ENCODE measurements around the gene RASGRF2. TPM values are rescaled to one million over a fixed set of nuclear protein-coding genes. Genes with fewer than 3 reads are reported as not detected.
A peak's percentile ranks its signal among the peaks of the same experiment; 100 is the strongest.

RASGRF2 gene
- total RNA-seq, 4 donors from 2014 or later, result 1.0 to 5.3 (median 1.8) TPM

- peak in 1 of 2 donors; percentile 51 for DNase-seq (ENCODE audit: low spot score in 2 of 2)
- 37 to 46% methylated on average over 2 of the region's 2 CpGs for WGBS, 2 donors
- intact Hi-C loops (cut with DNase I; ENCODE audit: low total_unique reads), result no loop called here
- H3K4me3 ChIP-seq (ENCODE audit: low read depth, poor library complexity, severe bottlenecking), result no peak overlapping the region
- TF ChIP-seq CTCF (IDR thresholded peaks at IDR 0.05) (no peak), POLR2A (IDR thresholded peaks at IDR 0.05) (no peak)
Observed at GRCh38 chr5:80967500-80968181, 7.5 kb downstream of the RASGRF2 start.

GRCh38 chr5:80973027-80973426 lies 12.9 kb downstream of the RASGRF2 start:
- WGBS, 2 donors, result 89 to 94% methylated on average over 4 of the region's 4 CpGs
- no peak for DNase-seq (ENCODE audit: low spot score in 2 of 2)
- no peak overlapping the region for H3K4me3 ChIP-seq (ENCODE audit: low read depth, poor library complexity, severe bottlenecking)
- intact Hi-C loops (cut with DNase I; ENCODE audit: low total_unique reads), result no loop called here
- TF ChIP-seq CTCF (IDR thresholded peaks at IDR 0.05) (no peak), POLR2A (IDR thresholded peaks at IDR 0.05) (no peak)

GRCh38 chr5:80975065-80975464 lies 14.9 kb downstream of the RASGRF2 start:
- no peak for DNase-seq (ENCODE audit: low spot score in 2 of 2)
- H3K4me3 ChIP-seq (ENCODE audit: low read depth, poor library complexity, severe bottlenecking), result no peak overlapping the region
- intact Hi-C loops (cut with DNase I; ENCODE audit: low total_unique reads), result no loop called here
- WGBS, 2 donors, result 37 to 42% methylated on average over 5 of the region's 5 CpGs
- TF ChIP-seq CTCF (IDR thresholded peaks at IDR 0.05) (no peak), POLR2A (IDR thresholded peaks at IDR 0.05) (no peak)

GRCh38 chr5:80976985-80977384 lies 16.8 kb downstream of the RASGRF2 start:
- intact Hi-C loops (cut with DNase I; ENCODE audit: low total_unique reads), result no loop called here
- 83 to 86% methylated on average over 4 of the region's 4 CpGs for WGBS, 2 donors
- TF ChIP-seq POLR2A (IDR thresholded peaks at IDR 0.05), result no peak
- no peak for TF ChIP-seq CTCF (IDR thresholded peaks at IDR 0.05)
- no peak for DNase-seq (ENCODE audit: low spot score in 2 of 2)
- no peak overlapping the region for H3K4me3 ChIP-seq (ENCODE audit: low read depth, poor library complexity, severe bottlenecking)

- intact Hi-C loops (cut with DNase I; ENCODE audit: low total_unique reads), result no loop called here
- 80 to 87% methylated on average over 1 of the region's 1 CpG for WGBS, 2 donors
- no peak for DNase-seq (ENCODE audit: low spot score in 2 of 2)
- H3K4me3 ChIP-seq (ENCODE audit: low read depth, poor library complexity, severe bottlenecking), result no peak overlapping the region
- TF ChIP-seq POLR2A (IDR thresholded peaks at IDR 0.05) (no peak), CTCF (IDR thresholded peaks at IDR 0.05) (no peak)
Observed at GRCh38 chr5:80977764-80978163, 17.6 kb downstream of the RASGRF2 start.
